HCT116 (cell line): ENCODE measurements around the gene CDK8. TPM values are rescaled to one million over a fixed set of nuclear protein-coding genes. Genes with fewer than 3 reads are reported as not detected.

Experiments
- ATAC-seq: fragments of 200-7000 bp; cut with Tn5 transposase; 2 replicates; pipeline ENCODE4 v1.9.1; 2020; ENCODE audit warnings: mild to moderate bottlenecking, moderate library complexity
- BruUV-seq: library from RNA; stranded (reverse); fragments of 400-500 nt; replicated peaks from 2 replicates; lab custom pipeline; 2021; lab: Mats Ljungman, UMichigan
- CTCF ChIA-PET: fragments of 300-600 bp; sonication (Branson Sonifier 250); formaldehyde crosslinking; loops from one replicate; lab custom pipeline; 2021; ENCODE audit warnings: antibody characterized with exemption; lab: Charles Lee
- POLR2A ChIA-PET: fragments of 300-600, 350-600 bp; sonication (Branson Sonifier 250); formaldehyde crosslinking; loops from one replicate; lab custom pipeline; 2021; ENCODE audit warnings: antibody characterized with exemption; lab: Charles Lee
- RAD21 ChIA-PET, 2 experiments: fragments of 300-600 bp; sonication (Branson Sonifier 250); formaldehyde crosslinking; loops; one replicate each; lab custom pipeline; 2023; ENCODE audit warnings: low total read pairs in 2 of 2; ENCODE audit not compliant: uncharacterized antibody in 2 of 2, unreplicated experiment in 2 of 2, low non-redundant PET in 1 of 2; lab: Charles Lee
- DNase-seq: peaks from one replicate; pipeline ENCODE4 v3.0.0-alpha.2; 2010; ENCODE audit warnings: low read depth, low spot score
- H2AFZ ChIP-seq: fragments of 200-600 bp; shearing (Covaris generic), sonication (generic); 2 replicates; pipeline ENCODE4 v1.6.1; 2017; ENCODE audit warnings: low read depth, mixed run types, mixed read lengths, antibody characterized with exemption, low read length; ENCODE audit not compliant: poor library complexity, severe bottlenecking
- H3K27ac ChIP-seq: 2 replicates; pipeline ENCODE4 v1.5.1; 2012; ENCODE audit warnings: low read depth, low read length
- H3K27me3 ChIP-seq: fragments of 200-600 bp; sonication (generic); 2 replicates; pipeline ENCODE4 v1.6.1; 2016; ENCODE audit warnings: mixed run types, low read length, mixed read lengths; ENCODE audit not compliant: insufficient read depth
- H3K36me3 ChIP-seq, 2 experiments: fragments of 200-500 bp in 1 of 2; fragments of 200-600 bp in 1 of 2; sonication (Bioruptor generic) in 1 of 2; sonication (generic) in 1 of 2; 2 replicates each; pipeline versions ENCODE4 v1.5.1 to v1.6.1; 2014 to 2016; ENCODE audit warnings: low read length in 2 of 2, inconsistent platforms in 1 of 2, mixed read lengths in 1 of 2, mixed run types in 1 of 2; ENCODE audit not compliant: insufficient read depth in 2 of 2, control insufficient read depth in 1 of 2
- H3K4me1 ChIP-seq, 2 experiments: fragments of 200-600 bp in 1 of 2; sonication (generic) in 1 of 2; 2 replicates each; pipeline versions ENCODE4 v1.5.1 to v1.6.1; 2012 to 2017; ENCODE audit warnings: low read length in 2 of 2, inconsistent platforms in 1 of 2, mild to moderate bottlenecking in 1 of 2, mixed read lengths in 1 of 2, mixed run types in 1 of 2, moderate library complexity in 1 of 2; ENCODE audit not compliant: insufficient read depth in 2 of 2, control insufficient read depth in 1 of 2
- H3K4me2 ChIP-seq: fragments of 200-600 bp; sonication (generic); 2 replicates; pipeline ENCODE4 v1.6.1; 2017; ENCODE audit warnings: mixed run types, low read length, mixed read lengths
- H3K4me3 ChIP-seq, 2 experiments: fragments of 200-600 bp in 1 of 2; sonication (generic) in 1 of 2; replicated peaks in 1 of 2; 2 replicates each; pipeline ENCODE4 v1.5.1; 2011 to 2016; ENCODE audit warnings: low read length in 2 of 2, control low read depth in 1 of 2, low read depth in 1 of 2, mild to moderate bottlenecking in 1 of 2, mixed read lengths in 1 of 2, mixed run types in 1 of 2
- H3K79me2 ChIP-seq: fragments of 200-600 bp; sonication (generic); 2 replicates; pipeline ENCODE4 v1.6.1; 2017; ENCODE audit warnings: mild to moderate bottlenecking, mixed run types, low read length, moderate library complexity, mixed read lengths; ENCODE audit not compliant: insufficient read depth
- H3K9ac ChIP-seq: fragments of 200-600 bp; sonication (generic); 2 replicates; pipeline ENCODE4 v1.6.1; 2016; ENCODE audit warnings: low read length, mixed read lengths
- H3K9me2 ChIP-seq: fragments of 200-600 bp; sonication (generic), shearing (Covaris generic); 2 replicates; pipeline ENCODE4 v1.6.1; 2017; ENCODE audit warnings: mixed run types, mild to moderate bottlenecking, moderate library complexity; ENCODE audit not compliant: insufficient read depth
- H3K9me3 ChIP-seq, 2 experiments: fragments of 200-500 bp in 1 of 2; fragments of 200-600 bp in 1 of 2; sonication (Bioruptor generic) in 1 of 2; sonication (generic) in 1 of 2; 2 replicates each; pipeline ENCODE4 v1.6.1; 2014 to 2017; ENCODE audit warnings: low read length in 2 of 2, mixed read lengths in 2 of 2, inconsistent platforms in 1 of 2, low read depth in 1 of 2, mild to moderate bottlenecking in 1 of 2, mixed run types in 1 of 2, moderate library complexity in 1 of 2; ENCODE audit not compliant: control insufficient read depth in 1 of 2, insufficient read depth in 1 of 2
- H4K20me1 ChIP-seq: fragments of 200-600 bp; sonication (generic), shearing (Covaris generic); 2 replicates; pipeline ENCODE4 v1.6.1; 2017; ENCODE audit warnings: mixed run types, mild to moderate bottlenecking, moderate library complexity; ENCODE audit not compliant: insufficient read depth
- CBX3 ChIP-seq: IDR thresholded peaks from 2 replicates; pipeline ENCODE4 v1.6.1; 2012; ENCODE audit warnings: low read depth
- ELF1 ChIP-seq: IDR thresholded peaks from 2 replicates; pipeline ENCODE4 v1.6.1; 2012; ENCODE audit warnings: low read depth, borderline replicate concordance
- FOSL1 ChIP-seq: IDR thresholded peaks from 2 replicates; pipeline ENCODE4 v1.6.1; 2012; ENCODE audit warnings: low read depth
- JUND ChIP-seq: IDR thresholded peaks from 2 replicates; pipeline ENCODE4 v1.6.1; 2012
- SIN3A ChIP-seq: IDR thresholded peaks from 2 replicates; pipeline ENCODE4 v1.6.1; 2012; ENCODE audit warnings: low read depth
- SRF ChIP-seq: IDR thresholded peaks from 2 replicates; pipeline ENCODE4 v1.6.1; 2012; ENCODE audit warnings: low read depth
- TCF7L2 ChIP-seq: IDR thresholded peaks from 2 replicates; pipeline ENCODE4 v1.7.0; 2011; ENCODE audit warnings: borderline replicate concordance, inconsistent platforms; ENCODE audit not compliant: insufficient read depth, insufficient read length; ENCODE audit errors: extremely low read depth
- ZFX ChIP-seq: fragments of 450-650 bp; IDR thresholded peaks from 2 replicates; pipeline ENCODE4 v1.6.1; 2017
- ZNF274 ChIP-seq: fragments of 200-500 bp; sonication (Bioruptor generic); IDR thresholded peaks from 2 replicates; pipeline ENCODE4 v1.6.1; 2014; ENCODE audit warnings: mild to moderate bottlenecking, low read depth, low read length, inconsistent platforms
- intact Hi-C: fragments of 100-400 bp; cut with micrococcal nuclease; formaldehyde crosslinking; loops from 2 replicates; pipeline ENCODE4 v1.10.0; 2022
- total RNA-seq: library from RNA; stranded (reverse); gene quantifications from one replicate; pipeline ENCODE4 v1.2.1, GENCODE V29; 2021; ENCODE audit not compliant: unreplicated experiment
- TF ChIP-seq, protein P1 (sequence below): IDR thresholded peaks from 2 replicates; pipeline ENCODE4 v1.6.1; 2012; ENCODE audit warnings: low read depth

Gene CDK8
- total RNA-seq, 1 experiment from 2014 or later: 23.8 TPM

- Histone ChIP-seq H3K9ac (no peak overlapping the region), H3K27me3 (no peaks in the 10 kb centered on the region), H3K9me2 (no peaks in the 10 kb centered on the region), H4K20me1 (no peaks in the 10 kb centered on the region), H2AFZ (no peak overlapping the region), H3K27ac (no peak overlapping the region), H3K4me2 (no peak overlapping the region), H3K79me2 (no peaks in the 10 kb centered on the region), H3K4me3 (no peak overlapping the region), H3K4me1 (no peaks in the 10 kb centered on the region), H3K36me3 (no peaks in the 10 kb centered on the region), H3K9me3 (no peaks in the 10 kb centered on the region)
- ATAC-seq (no peak), DNase-seq (no peak)
- ChIA-PET RAD21 (no interaction called here), POLR2A (no interaction called here), CTCF (no interaction called here)
- no TSS peak for BruUV-seq
- intact Hi-C loops: no loop called here
- TF ChIP-seq FOSL1 (no peak), TCF7L2 (no peak), ZNF274 (no peak), ELF1 (no peak), SIN3A (no peak), CBX3 (no peak), ZFX (no peak), JUND (no peak), SRF (no peak)
- TF ChIP-seq, protein P1, sequence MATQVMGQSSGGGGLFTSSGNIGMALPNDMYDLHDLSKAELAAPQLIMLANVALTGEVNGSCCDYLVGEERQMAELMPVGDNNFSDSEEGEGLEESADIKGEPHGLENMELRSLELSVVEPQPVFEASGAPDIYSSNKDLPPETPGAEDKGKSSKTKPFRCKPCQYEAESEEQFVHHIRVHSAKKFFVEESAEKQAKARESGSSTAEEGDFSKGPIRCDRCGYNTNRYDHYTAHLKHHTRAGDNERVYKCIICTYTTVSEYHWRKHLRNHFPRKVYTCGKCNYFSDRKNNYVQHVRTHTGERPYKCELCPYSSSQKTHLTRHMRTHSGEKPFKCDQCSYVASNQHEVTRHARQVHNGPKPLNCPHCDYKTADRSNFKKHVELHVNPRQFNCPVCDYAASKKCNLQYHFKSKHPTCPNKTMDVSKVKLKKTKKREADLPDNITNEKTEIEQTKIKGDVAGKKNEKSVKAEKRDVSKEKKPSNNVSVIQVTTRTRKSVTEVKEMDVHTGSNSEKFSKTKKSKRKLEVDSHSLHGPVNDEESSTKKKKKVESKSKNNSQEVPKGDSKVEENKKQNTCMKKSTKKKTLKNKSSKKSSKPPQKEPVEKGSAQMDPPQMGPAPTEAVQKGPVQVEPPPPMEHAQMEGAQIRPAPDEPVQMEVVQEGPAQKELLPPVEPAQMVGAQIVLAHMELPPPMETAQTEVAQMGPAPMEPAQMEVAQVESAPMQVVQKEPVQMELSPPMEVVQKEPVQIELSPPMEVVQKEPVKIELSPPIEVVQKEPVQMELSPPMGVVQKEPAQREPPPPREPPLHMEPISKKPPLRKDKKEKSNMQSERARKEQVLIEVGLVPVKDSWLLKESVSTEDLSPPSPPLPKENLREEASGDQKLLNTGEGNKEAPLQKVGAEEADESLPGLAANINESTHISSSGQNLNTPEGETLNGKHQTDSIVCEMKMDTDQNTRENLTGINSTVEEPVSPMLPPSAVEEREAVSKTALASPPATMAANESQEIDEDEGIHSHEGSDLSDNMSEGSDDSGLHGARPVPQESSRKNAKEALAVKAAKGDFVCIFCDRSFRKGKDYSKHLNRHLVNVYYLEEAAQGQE: no peak
Measured at GRCh38 chr13:26420282-26420960, 166.5 kb downstream of the CDK8 start.
